HG02973 (cell line): ENCODE measurements around the gene LPIN3.

Experiments used
- ATAC-seq: cut with Tn5 transposase; IDR thresholded peaks from one replicate; pipeline ENCODE4 v1.9.1; 2021; ENCODE audit warnings: moderate library complexity; ENCODE audit not compliant: unreplicated experiment

The LPIN3 gene

DNA sequence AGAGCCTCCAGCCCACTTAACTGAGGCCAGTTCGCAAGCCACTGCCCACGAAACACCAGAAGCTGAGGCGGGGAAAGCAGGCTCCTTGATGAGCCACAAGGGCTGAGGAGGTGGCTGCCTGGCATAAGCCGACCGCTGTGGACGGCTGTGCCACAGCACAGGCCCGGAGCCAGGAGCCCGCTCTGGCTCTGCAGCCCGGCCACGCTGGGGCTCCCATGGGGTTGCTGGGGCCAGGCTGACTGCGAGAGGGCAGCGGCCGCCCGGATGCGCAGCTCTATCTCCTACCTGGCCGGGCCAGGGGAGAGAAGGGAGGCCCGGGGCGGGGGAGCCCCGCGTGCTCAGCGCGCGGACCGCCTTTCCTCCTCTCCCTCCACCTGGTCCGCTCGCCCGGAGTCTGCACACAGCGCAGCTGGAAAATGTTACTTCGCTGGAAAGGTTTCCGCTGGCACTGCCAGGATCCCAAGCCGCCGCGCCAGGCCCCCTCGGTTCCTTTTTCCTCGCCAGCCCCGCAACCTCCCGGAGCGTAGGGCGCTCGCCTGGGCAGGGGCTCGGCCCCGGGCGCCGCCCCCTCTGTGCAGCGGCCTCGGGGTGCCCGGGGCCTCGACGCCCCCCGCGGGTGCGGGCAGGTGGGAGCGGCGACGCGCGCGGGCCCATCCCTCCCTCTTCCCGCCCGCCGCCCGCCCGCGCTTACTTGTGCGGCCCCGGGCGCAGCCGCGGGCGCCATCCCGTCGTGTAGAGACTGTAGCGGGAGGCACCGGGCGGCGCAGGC is 25.3 kb downstream of the LPIN3 start:
- no peak for ATAC-seq

GRCh38 chr20:41366546-41367392 is 26.1 kb downstream of the LPIN3 start, which contains the start of gene EMILIN3:
EMILIN3 (minus strand) TSS chr20:41366818; CDS start chr20:41366634, 184 bp downstream.
- no peak for ATAC-seq

- ATAC-seq, result no peak
Observed at GRCh38 chr20:41367393-41367695, 26.7 kb downstream of the LPIN3 start.

DNA sequence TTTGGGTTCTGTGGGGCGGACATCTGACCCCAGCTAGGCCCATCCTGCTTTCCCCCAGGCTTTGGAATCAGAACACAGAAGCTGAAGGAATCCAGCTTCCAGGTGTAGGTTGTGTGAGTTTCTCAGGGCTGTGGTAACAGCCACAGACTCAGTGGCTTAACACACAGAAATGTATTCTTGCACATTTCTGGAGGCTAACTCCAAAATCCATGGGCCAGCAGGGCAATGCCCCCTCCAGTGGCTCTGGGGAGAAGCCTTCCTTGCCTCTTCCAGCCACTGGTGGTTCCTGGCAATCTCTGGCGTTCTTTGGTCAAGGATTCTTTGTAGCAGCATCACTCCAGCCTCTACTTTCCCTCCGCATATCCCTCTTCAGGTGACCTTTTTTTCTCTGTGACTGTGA is 27.3 kb downstream of the LPIN3 start:
- no peak for ATAC-seq

DNA sequence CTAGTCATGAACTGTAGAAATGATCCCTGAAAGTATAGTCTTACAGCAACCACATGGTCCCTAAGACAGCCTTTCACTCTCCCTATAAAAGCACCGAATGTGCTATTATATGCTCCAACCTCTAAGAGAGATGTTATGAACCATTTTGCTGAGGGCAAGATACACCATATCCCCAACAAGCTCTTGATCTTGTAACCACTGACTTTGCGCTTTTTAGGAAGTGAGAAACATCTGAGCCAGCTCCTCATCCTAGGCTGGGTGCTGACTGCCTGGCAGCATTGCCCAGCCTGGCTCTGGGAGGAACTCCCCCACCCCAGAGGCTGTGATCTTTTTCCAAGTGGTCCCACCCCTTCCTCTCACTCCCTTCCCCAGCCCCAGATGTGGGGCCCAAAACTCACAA is 29.1 kb downstream of the LPIN3 start:
- ATAC-seq, result no peak

- no peak for ATAC-seq
Observed at GRCh38 chr20:41370176-41370575, 29.6 kb downstream of the LPIN3 start.

DNA sequence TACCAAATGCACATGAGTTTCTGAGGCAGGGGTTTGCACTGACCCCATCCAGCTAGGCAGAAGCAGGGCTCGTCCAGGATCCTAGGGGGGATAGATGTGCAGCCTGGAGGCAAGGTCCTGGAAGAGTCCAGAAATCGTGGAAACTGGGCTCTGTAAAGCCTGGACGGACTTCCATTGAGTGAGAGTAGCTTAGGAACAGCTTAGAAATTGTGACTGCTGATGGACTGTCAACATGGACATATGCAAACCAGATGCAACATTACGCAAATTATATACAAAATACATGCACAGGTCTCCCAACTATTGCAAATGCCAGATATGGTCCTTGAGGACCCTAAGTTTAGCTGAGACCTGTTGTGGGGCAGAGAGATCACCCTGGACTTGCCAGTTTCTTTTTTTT is 30.8 kb downstream of the LPIN3 start:
- ATAC-seq, result no peak

DNA sequence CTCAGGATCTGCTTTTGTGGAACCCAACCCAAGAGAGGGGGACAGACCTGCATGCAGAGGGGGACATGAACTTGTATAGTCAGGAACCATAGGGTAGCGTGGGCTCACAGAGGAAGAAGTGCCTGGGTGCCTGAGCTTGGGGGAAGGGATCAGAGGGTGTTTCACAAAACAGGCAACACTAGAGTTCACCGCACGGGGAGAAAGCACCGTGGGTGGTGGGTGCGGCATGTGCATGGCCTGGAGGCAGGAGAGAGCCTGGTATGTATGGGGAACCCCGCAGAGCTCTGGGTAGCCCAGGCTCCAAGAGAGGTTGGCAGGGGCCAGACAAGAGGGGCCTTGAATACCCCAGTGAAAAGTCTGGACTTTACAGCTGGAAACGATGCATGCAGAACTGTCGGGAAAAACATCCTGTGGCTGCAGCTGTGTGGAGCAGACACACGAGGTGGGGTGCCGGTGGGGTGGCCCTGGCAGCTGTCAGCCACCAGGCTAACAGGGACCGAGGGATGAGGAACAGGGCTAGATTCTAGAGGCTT is 32.7 kb downstream of the LPIN3 start:
- no peak for ATAC-seq

- no peak for ATAC-seq
Observed at GRCh38 chr20:41373931-41374920, 33.6 kb downstream of the LPIN3 start.

GRCh38 chr20:41375846-41376245 is 35.2 kb downstream of the LPIN3 start:
- no peak for ATAC-seq

DNA sequence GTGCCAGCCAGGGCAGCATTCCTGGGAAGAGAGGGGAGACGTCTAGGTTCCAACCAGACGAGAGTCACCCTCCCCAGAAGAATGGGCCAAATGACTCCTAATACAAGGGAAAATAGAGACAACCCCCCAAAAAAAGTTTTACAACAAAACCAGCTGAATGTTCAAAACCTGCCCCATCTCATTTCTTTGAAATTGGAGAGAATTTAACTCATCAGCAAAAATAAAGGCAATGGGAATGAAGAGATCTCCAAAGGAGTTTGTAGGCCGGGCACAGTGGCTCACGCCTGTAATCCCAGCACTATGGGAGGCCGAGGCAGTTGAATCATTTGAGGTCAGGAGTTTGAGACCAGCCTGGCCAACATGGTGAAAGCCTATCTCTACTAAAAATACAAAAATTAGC is 35.7 kb downstream of the LPIN3 start:
- ATAC-seq, result no peak

DNA sequence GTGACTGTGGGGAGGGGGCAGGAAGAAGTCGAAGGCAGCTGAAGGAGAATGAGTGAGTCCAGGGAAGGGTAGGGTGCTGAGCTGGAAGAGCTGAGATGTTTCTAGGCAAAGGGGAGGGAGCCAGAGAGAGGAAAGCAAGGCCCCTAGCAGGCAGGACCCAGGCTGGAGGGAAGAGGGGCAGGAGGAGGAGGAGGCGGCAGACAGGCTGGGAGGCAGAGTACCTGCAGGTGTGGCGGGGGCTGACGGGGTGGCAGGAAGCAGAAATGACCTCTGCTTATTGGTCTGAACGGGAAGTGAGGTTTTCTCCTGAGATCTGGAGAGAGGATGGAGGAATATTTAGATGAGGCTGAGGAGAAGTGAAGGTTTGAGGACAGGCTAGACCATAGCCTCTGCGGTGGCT is 36.7 kb downstream of the LPIN3 start:
- ATAC-seq, result no peak

DNA sequence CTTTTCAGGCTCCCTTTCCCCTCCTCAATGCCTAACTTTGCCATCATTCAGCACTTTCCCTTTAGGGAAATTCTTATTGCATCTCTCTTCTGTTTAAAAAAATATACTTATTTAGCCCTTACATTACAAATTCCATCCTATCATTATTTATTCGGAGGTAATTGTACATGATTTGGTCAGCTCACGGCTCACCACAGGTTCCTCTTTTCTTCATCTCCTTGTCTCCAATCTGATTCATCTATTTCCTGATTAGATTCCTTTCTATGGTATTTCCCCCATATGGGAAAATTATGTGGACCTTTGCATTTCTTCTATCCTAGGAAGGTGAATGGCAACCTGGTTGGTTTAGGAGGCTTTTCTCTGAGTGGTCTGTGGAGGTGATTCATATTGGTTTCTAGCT is 38.9 kb downstream of the LPIN3 start:
- no peak for ATAC-seq

GRCh38 chr20:41380551-41381193 is 40.1 kb downstream of the LPIN3 start:
- ATAC-seq, result no peak

DNA sequence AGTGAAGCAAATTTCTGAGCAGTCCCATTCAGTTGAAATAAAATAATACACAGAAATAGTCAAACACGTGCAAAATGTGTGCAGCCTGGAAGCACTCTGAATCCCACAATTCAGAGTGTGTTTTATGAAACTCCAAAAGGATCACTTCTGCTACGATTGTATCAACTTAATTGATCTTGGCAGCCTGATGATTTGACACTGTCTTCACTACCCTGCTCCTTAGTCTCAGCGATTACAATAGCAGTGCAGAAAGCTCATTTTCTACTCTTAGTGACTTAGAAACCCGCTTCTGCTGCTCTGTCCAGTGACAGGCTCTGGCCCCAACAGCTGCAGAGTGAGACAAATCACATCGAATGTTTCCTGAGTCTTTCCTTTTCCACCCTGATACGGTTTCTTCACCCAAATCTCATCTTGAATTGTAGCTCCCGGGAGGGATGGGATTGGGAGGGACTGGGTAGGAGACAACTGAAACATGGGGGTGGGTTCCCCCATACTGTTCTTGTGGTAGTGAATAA is 42.2 kb downstream of the LPIN3 start:
- no peak for ATAC-seq

DNA sequence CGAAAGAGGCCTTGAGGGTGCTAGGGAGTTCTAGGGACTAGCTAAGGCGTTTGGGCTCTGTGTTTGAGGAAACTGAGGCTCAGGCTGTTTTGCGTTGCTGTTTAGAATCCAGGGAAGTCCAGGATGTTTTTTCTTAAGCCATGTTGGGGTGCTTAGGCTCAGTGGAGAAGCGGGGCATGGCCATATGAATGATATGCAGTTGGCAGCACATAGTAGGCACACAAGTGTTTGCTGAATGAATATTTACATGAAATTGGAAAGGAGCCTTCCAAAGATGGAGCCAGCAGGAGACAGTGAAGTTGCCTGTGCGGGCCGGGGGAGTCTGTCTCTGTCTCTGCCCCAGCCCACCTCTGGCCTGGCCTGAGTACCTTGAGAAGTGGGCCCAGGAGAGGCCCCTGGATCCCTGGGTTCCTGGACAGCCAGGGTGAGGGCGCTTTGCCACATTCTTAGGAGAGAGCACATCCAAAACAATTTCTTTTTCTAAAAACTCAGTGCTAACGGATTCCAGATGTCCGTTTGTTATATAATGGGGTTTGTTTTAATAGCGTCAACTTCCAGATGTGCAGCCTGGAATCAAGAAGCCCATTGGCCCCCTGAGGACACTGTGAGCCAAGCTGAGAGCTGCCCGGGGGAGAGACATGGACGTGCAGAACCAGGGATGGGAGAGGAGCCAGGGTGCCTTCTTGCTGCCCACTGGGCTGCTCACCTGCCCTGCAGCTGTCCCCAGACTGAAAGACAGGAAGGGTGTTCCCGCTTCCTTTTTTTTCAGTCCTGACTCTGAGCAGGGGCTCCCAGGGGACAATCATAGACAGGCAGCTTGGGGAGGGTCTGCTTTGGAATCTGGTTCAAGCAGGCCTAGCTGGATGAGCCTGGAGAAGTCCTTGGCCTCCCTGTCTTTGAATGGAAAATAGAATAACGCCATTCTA is 46.1 kb downstream of the LPIN3 start:
- ATAC-seq, result no peak

DNA sequence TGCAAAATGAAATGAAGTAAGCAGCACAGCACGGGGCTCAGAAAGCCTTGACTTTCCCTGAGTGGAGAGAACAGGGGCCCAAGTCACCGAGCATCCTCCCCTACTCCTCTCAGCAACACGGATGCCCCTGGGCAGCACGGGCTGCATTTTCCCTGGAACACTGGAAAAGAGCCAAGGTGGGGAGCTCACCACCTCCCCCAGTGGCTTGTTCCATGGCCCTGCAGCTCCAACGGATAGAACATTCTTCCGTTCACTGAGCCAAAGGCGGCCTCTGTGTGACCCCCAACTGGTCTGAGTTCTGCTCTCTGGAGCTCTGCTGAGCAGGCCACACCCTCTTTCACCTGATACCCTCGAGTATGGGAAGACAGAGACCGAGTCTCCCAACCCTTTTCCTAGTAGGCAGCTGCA is 46.8 kb downstream of the LPIN3 start:
- no peak for ATAC-seq

DNA sequence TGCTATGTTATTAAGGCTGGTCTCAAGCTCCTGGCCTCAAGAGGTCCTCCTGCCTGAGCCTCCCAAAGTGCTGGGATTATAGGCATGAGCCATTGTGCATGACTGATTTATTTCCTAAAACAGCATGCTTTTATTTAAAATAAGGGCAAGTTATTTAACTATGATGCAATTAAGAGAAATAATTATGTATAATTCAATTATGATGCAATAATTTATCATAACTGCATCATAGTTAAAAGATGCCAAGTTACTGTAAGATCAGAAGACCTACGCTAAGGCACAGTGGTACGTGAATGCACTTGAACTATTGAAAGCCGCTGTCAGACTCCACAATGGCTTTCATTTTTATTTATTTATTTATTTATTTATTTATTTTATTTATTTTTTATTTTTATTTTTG is 50.3 kb downstream of the LPIN3 start:
- no peak for ATAC-seq

- ATAC-seq, result no peak
Observed at GRCh38 chr20:41391587-41392001, 51.0 kb downstream of the LPIN3 start.
